Stimulated activated CD4-positive, alpha-beta T cell treated with anti-CD3 and anti-CD28 coated beads, Interleukin-1b, Interleukin-23, amount 100 ng/mL, for 48 hours (primary cell): Measurements from ENCODE around the gene ZNF668.
A peak's percentile ranks its signal among the peaks of the same experiment; 100 is the strongest.
"Not testable (repeated sequence)": the region's sequence is repeated elsewhere in the genome, so short reads cannot be mapped to it uniquely, and the experiment has no call there.

Experiments used
- DNase-seq: peaks from one replicate; pipeline ENCODE4 v3.0.0-alpha.2; 2020

The ZNF668 gene

GRCh38 chr16:31050280-31051030 lies 23.6 kb downstream of the ZNF668 start:
- no peak for DNase-seq

DNA sequence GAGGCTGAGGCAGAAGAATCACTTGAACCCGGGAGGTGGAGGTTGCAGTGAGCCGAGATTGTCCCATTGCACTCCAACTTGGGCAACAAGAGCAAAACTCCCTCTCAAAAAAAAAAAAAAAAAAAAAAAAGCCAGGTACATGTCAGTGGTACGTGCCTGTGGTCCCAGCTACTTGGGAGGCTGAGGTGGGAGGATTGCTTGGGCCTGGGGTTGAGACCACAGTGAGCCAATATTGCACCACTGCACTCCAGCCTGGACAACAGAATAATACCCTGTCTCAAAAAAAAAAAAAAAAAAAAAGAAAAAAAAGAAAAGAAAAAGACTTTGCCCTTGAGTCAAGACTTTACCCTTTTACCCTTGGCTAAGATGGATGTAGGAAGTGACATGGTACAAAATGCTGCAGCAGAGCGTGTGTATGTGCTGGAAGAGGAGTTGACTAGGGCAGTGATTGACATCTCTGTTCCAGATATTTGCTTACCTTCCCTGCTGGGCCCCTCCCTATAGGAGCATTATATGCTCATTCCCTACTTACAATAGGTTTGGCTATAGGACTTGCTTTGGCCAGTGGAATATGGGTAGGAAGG lies 30.1 kb downstream of the ZNF668 start:
- DNase-seq, result no peak

DNA sequence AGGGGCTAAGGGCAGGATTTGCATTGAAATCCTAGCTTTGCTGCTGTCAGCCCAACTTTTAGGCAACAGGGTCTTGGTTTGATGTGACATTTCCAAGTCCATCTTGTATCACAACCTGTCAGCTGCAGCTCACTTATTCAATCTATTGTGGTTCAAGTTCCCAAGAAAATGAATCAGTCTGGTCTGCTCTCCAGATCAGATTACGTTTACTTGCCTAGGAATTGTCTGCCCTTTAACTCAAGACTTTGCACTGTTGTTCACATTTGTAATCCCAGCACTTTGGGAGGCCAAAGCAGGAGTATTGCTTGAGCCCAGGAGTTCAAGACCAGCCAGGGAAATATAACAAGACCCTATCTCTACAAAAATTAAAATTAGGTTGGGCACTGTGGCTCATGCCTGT lies 30.7 kb downstream of the ZNF668 start:
- DNase-seq, result no peak

DNA sequence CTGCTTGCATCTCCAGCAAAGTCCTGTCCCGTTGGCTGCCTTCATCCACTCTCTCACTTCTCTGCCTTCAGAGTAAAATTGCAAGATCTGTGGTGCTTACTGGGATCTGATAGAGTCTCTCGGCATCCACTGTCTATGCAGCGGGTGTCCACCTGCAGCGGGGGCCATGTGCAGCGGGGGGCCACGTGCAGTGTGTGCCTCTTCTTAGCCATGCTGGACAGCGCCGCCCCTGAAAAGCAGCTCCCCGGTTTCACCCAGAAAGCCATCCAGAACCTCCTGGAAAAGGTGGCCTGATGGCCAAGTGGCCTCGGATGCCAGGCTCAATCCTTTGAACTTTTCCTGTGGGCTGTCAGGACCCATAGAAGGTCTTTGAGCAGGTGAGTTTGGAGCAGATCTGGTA lies 31.2 kb downstream of the ZNF668 start:
- DNase-seq, result no peak

DNA sequence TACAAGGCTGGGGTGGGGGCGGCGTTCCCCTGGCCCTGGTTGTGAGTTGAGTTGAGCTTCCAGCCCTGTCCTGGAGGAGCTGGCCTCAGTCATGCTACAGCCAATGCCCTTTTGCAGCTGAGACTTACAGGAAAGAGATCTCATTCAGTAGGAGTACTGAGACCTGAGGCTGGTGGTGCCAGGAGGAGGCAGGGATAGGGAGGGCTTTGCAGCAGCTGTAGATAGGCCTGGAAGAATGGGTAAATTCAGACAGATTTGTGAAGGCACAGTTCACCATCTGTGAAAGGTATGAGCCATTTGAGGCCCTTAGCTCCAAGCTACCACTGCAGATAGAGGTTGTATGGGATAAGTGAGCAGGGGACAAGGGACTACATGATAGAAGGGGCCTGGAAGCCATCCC lies 35.0 kb downstream of the ZNF668 start:
- DNase-seq, result no peak

- no peak for DNase-seq
These were observed 37.3 kb downstream of the ZNF668 start for GRCh38 chr16:31036691-31037090.

DNA sequence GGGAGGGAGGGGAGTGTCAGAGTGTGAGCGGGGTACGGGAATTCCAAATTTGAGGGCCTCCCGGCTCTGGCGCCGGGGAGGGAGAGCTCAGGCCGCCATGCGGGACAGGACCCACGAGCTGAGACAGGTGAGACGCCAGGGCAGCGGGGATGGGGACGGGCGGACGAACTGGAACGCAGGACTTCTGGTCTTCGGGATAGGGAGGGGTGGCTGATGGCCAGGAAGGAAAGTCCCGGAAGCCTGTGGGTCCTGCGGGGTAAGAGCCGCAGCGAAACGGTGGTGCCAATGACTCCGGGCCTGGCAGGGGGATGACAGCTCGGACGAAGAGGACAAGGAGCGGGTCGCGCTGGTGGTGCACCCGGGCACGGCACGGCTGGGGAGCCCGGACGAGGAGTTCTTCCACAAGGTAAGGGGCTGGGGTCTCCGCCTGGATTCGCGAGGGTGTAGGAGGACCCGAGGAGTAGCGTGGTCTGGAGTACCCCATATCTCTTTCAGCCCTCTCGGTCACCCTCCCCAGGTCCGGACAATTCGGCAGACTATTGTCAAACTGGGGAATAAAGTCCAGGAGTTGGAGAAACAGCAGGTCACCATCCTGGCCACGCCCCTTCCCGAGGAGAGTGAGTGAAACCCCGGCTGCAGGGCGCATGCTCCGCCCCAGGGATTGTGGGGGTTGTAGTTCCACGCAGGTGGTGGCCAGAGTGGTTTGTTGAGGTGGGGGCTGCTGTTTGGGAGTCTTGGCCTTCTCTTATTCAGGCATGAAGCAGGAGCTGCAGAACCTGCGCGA lies 40.1 kb downstream of the ZNF668 start:
- peak; percentile 85 for DNase-seq

- peak; percentile 96 for DNase-seq
These were observed 41.0 kb downstream of the ZNF668 start, which contains the start of gene STX4 for GRCh38 chr16:31032736-31033708. STX4 (plus strand) TSS chr16:31033558; CDS start chr16:31033806, 248 bp downstream.

- DNase-seq, result no peak
These were observed 42.8 kb downstream of the ZNF668 start for GRCh38 chr16:31031276-31031675.

- DNase-seq, result no peak
These were observed 44.8 kb downstream of the ZNF668 start for GRCh38 chr16:31029272-31029671.

DNA sequence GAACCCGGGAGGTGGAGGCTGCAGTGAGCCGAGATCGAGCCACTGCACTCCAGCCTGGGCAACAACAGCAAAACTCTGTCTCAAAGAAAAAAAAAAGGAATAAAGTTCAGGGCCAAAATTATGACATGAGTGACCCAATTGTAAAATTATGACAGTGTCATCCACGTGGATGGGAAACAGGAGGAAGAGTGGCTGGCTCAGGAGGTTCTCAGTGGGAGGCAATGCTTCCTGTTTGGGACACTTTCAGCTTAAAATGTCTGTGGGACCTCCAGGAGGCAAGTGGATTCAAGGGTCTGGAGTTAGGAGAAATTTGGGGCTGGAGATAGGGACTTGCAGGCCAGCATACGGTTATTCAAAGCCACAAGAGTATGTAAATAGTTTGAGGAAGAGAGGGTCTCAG lies 48.7 kb downstream of the ZNF668 start:
- no peak for DNase-seq

DNA sequence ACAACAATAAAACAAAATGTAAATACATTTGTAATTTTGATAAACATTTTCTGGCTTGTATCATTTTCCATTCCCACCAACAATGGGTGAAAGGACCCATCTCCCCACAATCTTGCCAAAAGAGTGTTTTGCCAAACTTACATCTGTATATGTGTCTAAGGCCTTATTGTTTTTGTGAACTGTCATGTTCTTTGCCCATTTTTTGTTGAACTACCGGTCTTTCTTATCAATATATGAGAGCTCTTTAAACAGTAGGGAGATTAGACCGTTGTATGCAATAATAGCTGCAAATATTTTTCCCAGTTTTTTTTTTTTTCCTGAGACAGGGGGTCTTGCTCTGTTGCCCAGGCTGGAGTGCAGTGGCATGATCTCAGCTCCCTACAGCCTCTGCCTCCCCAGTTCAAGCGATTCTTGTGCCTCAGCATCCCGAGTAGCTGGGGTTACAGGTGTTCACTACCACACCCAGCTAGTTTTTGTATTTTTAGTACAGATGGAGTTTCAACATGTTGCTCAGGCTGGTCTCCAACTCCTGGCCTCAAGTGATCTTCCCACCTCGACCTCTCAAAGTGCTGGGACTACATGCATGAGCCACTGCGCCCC lies 50.3 kb downstream of the ZNF668 start:
- no peak for DNase-seq

GRCh38 chr16:31023252-31023602 lies 50.8 kb downstream of the ZNF668 start:
- DNase-seq, result no peak

DNA sequence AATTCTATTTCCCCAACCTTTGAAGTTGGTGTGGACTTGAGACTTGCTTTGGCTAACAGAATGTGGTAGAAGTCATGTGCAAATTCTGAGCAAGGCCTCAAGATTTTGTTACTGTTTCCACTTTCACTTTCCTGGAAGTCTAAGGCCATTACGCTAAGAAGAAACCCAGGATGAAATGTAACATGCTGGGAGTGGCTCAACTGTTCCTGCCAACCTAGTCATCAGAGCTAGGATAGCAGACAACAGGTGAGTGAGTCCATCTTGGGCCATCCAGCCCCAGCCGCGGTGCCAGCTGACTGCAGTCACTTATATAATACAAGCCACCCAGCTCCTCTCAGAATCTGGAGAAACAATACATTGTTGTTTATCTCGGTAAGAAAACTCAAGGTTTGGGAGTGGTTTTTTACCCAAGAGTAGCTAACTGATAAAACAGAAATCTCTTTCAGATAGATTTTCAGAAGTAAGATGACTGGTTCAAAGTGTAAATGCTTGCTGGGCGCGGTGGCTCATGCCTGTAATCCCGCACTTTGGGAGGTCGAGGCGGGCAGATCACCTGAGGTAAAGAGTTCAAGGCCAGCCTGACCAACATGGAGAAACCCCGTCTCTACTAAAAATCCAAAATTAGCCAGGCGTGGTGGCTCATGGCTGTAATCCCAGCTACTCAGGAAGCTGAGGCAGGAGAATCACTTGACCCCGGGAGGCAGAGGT lies 51.3 kb downstream of the ZNF668 start:
- no peak for DNase-seq

DNA sequence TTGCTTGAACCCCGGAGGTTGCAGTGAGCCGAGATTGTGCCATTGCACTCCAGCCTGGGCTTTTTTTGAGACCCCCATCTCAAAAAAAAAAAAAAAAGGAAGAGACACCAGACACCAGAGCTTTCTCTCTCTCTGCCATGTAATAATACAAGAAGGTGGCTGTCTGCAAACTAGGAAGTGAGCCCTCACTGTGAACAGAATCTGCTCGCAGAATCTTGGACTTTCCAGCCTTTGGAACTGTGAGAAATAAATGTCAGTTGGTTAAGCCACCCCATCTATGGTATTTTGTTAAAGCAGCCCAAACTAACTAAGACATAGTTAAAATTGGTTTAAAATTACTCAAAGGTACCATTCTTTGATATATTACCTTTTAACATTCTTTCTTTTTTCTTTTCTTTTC lies 53.5 kb downstream of the ZNF668 start:
- DNase-seq, result no peak

- not testable (repeated sequence) for DNase-seq
These were observed 56.3 kb downstream of the ZNF668 start for GRCh38 chr16:31017756-31018155.

DNA sequence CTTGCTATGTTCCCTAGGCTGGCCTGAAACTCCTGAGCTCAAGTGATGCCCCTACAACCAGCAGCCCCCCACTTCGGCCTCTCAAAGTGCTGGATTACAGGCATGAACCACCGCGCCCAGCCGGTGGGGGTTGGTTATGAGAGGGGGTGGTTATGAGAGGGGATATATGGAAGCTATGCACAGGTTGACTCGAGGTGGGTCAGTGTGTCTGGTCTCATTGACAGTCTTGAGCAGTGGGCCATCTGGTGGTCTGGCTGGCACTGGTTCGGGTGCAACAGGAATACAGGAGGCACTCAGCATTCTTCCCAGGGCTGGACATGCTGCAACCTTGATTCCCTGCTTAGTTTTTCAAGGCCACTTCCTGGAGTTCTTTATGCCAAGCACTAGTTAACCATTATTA lies 58.0 kb downstream of the ZNF668 start:
- no peak for DNase-seq

- not testable (repeated sequence) for DNase-seq
These were observed 60.7 kb downstream of the ZNF668 start for GRCh38 chr16:31013292-31013691.

GRCh38 chr16:31011815-31012214 lies 62.2 kb downstream of the ZNF668 start:
- not testable (repeated sequence) for DNase-seq
